Dendritic cell treated with granulocyte-macrophage colony-stimulating factor and Interleukin-4, amounts not matched to agents 40 ng/mL and 50 ng/mL, for 4 days (primary cell): Measurements from ENCODE around the gene NDOR1.

Experiments used
- H3K27ac Mint-ChIP-seq: one replicate; pipeline ENCODE4 v1.8.0; 2022; ENCODE audit warnings: mild to moderate bottlenecking, mixed read lengths
- H3K27me3 Mint-ChIP-seq: one replicate; pipeline ENCODE4 v1.8.0; 2022; ENCODE audit warnings: mild to moderate bottlenecking, mixed read lengths
- H3K36me3 Mint-ChIP-seq: one replicate; pipeline ENCODE4 v1.8.0; 2022; ENCODE audit warnings: low read depth, mixed read lengths
- H3K4me1 Mint-ChIP-seq: one replicate; pipeline ENCODE4 v1.8.0; 2022; ENCODE audit warnings: low read depth, mixed read lengths
- H3K4me3 Mint-ChIP-seq: one replicate; pipeline ENCODE4 v1.8.0; 2022; ENCODE audit warnings: mild to moderate bottlenecking, moderate library complexity, mixed read lengths
- H3K9me3 Mint-ChIP-seq: one replicate; pipeline ENCODE4 v1.8.0; 2022; ENCODE audit warnings: mixed read lengths
- intact Hi-C: fragments of 100-400 bp; cut with micrococcal nuclease; formaldehyde crosslinking; loops from one replicate; pipeline ENCODE4 v1.15.0; 2022

NDOR1 gene

DNA sequence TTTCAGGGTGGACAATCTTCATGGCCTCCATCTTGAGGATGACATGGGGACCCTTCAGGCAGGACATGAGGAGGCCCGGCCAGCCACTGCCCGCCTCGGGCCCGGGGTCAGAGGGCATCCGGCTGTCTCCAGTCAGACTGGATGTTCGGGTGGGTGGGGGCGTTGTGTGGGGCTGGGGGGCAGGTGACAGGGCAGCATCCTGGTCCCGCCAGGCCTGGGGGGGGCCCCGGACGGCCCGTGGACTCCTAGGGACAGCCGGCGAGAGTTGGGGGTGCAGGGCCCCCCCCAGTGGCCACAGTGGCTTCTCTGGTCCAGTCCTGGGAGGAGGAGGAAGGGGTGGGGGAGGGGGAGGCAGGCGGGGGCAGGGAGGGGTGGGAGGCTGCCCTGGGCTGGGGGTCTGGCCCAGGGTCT lies 15.6 kb downstream of the NDOR1 start:
- Mint-ChIP-seq H3K36me3 (peaks cover 20% of the 10 kb centered on the region), H3K27ac (no peak overlapping the region), H3K9me3 (no peaks in the 10 kb centered on the region), H3K4me3 (peak overlapping the region; percentile 40), H3K4me1 (peaks cover 45% of the 10 kb centered on the region), H3K27me3 (peaks cover 17% of the 10 kb centered on the region)
- intact Hi-C loops = loop anchor here (5.0 kb wide), 1 partner anchor 34 kb away; the partner anchor contains the start of genes ANAPC2 and SSNA1

DNA sequence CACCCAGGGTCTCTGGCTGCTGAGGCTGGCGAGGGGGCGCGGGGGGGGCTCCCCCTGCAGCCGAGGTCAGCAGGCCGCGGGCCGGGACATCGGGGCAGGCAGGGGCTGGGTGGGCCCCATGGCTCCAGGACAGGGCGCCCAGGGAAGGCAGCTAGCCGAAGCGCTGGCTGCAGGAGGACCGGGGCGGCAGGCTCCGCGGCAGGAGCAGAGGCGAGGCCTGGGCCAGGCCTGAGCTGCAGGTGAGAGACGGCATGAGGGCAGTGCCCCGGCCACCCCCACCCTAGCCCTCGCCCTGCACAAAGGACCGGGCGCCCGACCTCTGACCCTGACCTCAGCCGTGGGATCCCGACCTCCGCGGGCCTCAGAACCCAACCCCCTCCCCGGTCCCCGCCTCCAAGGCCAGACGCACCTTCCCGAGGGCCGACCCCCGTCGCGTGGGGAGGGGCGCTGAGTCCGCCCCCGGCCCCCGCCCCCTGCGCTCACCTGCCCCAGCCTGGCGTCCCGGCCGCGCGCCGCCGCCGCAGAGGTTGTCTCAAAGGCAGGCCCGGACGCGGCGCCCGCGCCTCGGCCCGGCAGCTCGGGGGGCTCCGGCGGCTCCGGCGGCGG lies 16.1 kb downstream of the NDOR1 start:
- no peak overlapping the region for H3K27ac Mint-ChIP-seq
- H3K4me3 Mint-ChIP-seq = peak overlapping the region; percentile 6
- intact Hi-C loops = loop anchor here (2.0 to 5.0 kb wide), 2 partner anchors 17 to 34 kb away; partner anchors contain the start of genes ANAPC2, NDOR1, SSNA1 and TMEM203
- H3K4me1 Mint-ChIP-seq = peaks cover 40% of the 10 kb centered on the region
- H3K9me3 Mint-ChIP-seq = no peaks in the 10 kb centered on the region
- peaks cover 22% of the 10 kb centered on the region for H3K27me3 Mint-ChIP-seq
- peaks cover 15% of the 10 kb centered on the region for H3K36me3 Mint-ChIP-seq

GRCh38 chr9:137222190-137223077 lies 16.9 kb downstream of the NDOR1 start, which contains the start of gene RNF208:
Gene RNF208 (minus strand): TSS chr9:137222240. CDS start chr9:137221212, 1,028 bp downstream.
- peak within 1 kb of the TSS; percentile 86 for H3K4me3 Mint-ChIP-seq
- peak within 1 kb of the TSS; percentile 87 for H3K27ac Mint-ChIP-seq
- peaks cover 35% of the 10 kb centered on the region for H3K4me1 Mint-ChIP-seq
- intact Hi-C loops = loop anchor here (2.0 to 5.0 kb wide), 2 partner anchors 18 to 35 kb away; partner anchors contain the start of genes ANAPC2, NDOR1, SSNA1 and TMEM203
- H3K9me3 Mint-ChIP-seq = no peaks in the 10 kb centered on the region
- peaks cover 27% of the 10 kb centered on the region for H3K27me3 Mint-ChIP-seq
- peaks cover 6% of the 10 kb centered on the region for H3K36me3 Mint-ChIP-seq

DNA sequence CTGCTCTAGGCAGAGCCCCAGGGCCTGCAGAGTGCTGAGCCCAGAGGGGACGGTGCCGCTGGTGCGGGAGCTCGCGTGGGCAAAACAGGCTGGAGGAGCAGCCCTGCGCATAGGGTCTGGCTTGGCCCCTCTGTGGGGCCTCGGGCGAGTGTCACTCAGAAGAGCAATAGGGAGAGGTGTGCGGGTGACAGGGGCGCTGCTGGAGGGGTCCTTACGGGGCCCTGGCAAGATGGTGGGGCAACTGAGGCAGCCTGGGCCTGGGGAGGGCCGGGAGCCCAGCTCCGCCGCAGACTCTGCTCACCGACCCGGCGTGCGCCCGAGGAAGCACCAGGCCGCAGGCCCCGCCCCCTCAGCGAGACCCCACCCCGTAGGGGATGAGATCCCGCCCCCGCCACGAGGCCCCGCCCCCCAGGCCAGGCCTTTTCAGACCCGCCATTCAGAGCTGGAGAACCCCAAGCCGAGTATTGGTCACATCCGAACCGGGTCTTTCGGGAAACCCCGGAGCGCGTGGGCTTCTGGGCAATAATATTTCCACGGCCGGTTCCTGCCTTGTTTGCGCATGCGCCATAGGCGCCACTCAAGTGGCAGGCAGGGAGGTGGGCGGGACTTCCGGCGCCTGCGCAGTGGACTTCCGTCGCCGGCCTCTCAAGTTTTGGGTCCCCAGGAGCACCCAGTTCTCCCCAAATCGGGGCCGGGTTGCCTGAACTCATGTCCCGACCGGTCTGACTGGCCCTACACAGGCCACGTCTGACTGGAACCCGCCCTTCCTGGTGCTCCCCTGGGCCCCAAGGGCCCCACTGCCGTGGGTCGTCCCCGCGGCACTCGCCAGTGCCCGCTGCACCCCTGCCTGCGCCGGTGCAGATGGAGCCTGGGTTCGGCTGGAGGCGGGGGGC lies 17.8 kb downstream of the NDOR1 start:
- Mint-ChIP-seq H3K9me3 (no peaks in the 10 kb centered on the region), H3K4me1 (peaks cover 31% of the 10 kb centered on the region), H3K27ac (peak overlapping the region; percentile 87), H3K36me3 (no peaks in the 10 kb centered on the region), H3K27me3 (peaks cover 32% of the 10 kb centered on the region), H3K4me3 (peak overlapping the region; percentile 86)
- intact Hi-C loops = loop anchor here (2.0 to 5.0 kb wide), 2 partner anchors 19 to 36 kb away; partner anchors contain the start of genes ANAPC2, NDOR1, SSNA1 and TMEM203

- Mint-ChIP-seq H3K4me1 (peaks cover 23% of the 10 kb centered on the region), H3K27me3 (peaks cover 45% of the 10 kb centered on the region), H3K4me3 (peak within 1 kb of the TSS; percentile 86), H3K36me3 (no peaks in the 10 kb centered on the region), H3K27ac (peak within 1 kb of the TSS; percentile 87), H3K9me3 (no peaks in the 10 kb centered on the region)
- intact Hi-C loops = loop anchor here (5.0 kb wide), 2 partner anchors 38 to 178 kb away; partner anchors contain the start of genes ANAPC2, NPDC1 and SSNA1
These were observed 19.6 kb downstream of the NDOR1 start, which contains the start of gene CYSRT1 for GRCh38 chr9:137224830-137225694. Gene CYSRT1 (plus strand): TSS chr9:137225174. CDS start chr9:137225622, 448 bp downstream.

DNA sequence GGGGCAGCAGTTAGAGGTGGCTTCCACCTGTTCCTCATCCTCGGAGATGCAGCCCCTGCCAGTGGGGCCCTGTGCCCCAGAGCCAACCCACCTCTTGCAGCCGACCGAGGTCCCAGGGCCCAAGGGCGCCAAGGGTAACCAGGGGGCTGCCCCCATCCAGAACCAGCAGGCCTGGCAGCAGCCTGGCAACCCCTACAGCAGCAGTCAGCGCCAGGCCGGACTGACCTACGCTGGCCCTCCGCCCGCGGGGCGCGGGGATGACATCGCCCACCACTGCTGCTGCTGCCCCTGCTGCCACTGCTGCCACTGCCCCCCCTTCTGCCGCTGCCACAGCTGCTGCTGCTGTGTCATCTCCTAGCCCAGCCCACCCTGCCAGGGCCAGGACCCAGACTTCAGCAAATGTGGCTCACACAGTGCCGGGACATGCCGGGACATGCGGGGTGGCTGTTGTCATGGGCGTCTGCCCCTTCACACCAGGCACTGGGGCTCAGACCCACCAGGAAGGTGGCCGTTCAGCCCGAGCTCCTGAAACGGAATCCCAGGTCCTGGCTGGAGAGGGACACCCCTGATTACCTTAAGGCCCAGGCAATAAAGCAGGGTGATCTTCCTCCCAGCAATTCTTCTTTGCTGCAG lies 20.3 kb downstream of the NDOR1 start:
- no peak overlapping the region for H3K27ac Mint-ChIP-seq
- intact Hi-C loops = loop anchor here (2.0 to 5.0 kb wide), 2 partner anchors 107 to 179 kb away; partner anchors contain the start of gene NPDC1

DNA sequence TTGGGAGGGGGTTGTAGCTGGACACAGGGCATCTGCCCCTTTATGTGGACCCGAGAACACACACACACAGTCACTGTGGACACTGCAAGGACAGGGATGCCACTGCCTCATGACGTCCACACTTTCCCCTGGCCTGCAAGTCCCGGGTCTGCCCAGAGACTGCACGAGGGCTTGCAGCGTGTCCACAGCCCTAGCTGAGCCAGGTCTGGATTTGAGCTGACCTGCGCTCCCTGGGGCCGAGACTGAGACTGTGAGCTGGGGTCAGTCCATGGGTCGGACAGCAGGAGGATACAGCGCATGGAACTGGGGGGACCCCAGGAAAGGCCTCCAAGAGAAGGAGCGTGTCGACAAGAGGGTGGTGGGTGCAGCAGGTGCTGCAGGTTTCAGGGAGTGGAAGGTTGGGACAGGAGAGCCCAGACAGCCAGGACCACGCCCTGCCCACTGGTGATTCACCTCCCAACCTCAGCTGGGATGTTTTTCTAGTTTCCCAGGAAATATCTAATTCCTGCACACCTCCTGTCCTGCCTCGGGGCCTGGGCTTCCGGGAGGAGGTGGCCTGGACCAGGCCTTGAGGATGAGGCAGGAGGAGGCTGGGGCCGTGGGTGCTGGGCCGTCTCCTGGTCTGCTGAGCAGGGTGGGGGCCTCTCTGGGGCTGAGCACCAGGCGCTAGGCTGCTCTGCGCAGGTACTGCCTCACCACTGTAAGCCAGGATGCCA lies 21.0 kb downstream of the NDOR1 start:
- peaks cover 18% of the 10 kb centered on the region for H3K4me1 Mint-ChIP-seq
- H3K27me3 Mint-ChIP-seq = peaks cover 43% of the 10 kb centered on the region
- no peaks in the 10 kb centered on the region for H3K9me3 Mint-ChIP-seq
- no peak overlapping the region for H3K27ac Mint-ChIP-seq
- H3K4me3 Mint-ChIP-seq = no peak overlapping the region
- intact Hi-C loops = loop anchor here (2.0 to 5.0 kb wide), 2 partner anchors 108 to 179 kb away; partner anchors contain the start of gene NPDC1
- no peaks in the 10 kb centered on the region for H3K36me3 Mint-ChIP-seq

More for the DNA sequence above, 20.3 kb downstream of the NDOR1 start:
- Mint-ChIP-seq H3K36me3 (no peaks in the 10 kb centered on the region), H3K9me3 (no peaks in the 10 kb centered on the region), H3K27me3 (peaks cover 43% of the 10 kb centered on the region), H3K4me3 (no peak overlapping the region), H3K4me1 (peaks cover 20% of the 10 kb centered on the region)

GRCh38 chr9:137227054-137227852 lies 21.8 kb downstream of the NDOR1 start, which contains the start of gene RNF224:
Gene RNF224 (plus strand): TSS chr9:137227502. CDS start chr9:137228336, 834 bp downstream.
- H3K4me3 Mint-ChIP-seq = no peak within 1 kb of the TSS
- intact Hi-C loops = loop anchor here (2.0 to 5.0 kb wide), 2 partner anchors 108 to 180 kb away; partner anchors contain the start of gene NPDC1
- peaks cover 18% of the 10 kb centered on the region for H3K4me1 Mint-ChIP-seq
- no peaks in the 10 kb centered on the region for H3K9me3 Mint-ChIP-seq
- H3K27me3 Mint-ChIP-seq = peaks cover 48% of the 10 kb centered on the region
- H3K36me3 Mint-ChIP-seq = no peaks in the 10 kb centered on the region
- no peak within 1 kb of the TSS for H3K27ac Mint-ChIP-seq

- H3K9me3 Mint-ChIP-seq = no peaks in the 10 kb centered on the region
- no peak overlapping the region for H3K27ac Mint-ChIP-seq
- peaks cover 53% of the 10 kb centered on the region for H3K27me3 Mint-ChIP-seq
- no peak overlapping the region for H3K4me3 Mint-ChIP-seq
- intact Hi-C loops = loop anchor here (2.0 to 5.0 kb wide), 2 partner anchors 109 to 181 kb away; partner anchors contain the start of gene NPDC1
- H3K36me3 Mint-ChIP-seq = no peaks in the 10 kb centered on the region
- peaks cover 13% of the 10 kb centered on the region for H3K4me1 Mint-ChIP-seq
These were observed 22.5 kb downstream of the NDOR1 start for GRCh38 chr9:137227853-137228505.

DNA sequence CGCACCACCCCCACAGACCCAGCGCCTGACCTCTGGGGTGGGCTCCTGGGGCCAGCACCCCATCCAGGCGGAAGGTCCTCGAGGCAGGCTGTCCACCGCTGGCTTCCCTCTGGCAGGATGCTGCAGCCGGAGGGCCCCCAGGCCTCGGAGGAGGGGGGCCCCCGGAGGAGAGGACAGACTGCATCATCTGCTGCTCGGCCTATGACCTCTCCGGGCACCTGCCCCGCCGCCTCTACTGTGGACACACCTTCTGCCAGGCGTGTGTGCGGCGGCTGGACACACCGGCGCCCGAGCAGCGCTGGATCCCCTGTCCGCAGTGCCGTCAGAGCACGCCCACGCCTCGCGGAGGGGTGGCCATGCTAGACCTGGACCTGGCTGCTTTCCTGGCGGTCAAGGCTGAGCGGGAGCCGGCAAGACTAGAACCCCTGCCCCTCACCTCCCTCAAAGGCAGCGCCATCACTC lies 23.0 kb downstream of the NDOR1 start:
- Mint-ChIP-seq H3K27ac (no peak overlapping the region), H3K4me3 (no peak overlapping the region), H3K9me3 (no peaks in the 10 kb centered on the region), H3K4me1 (peaks cover 11% of the 10 kb centered on the region), H3K27me3 (peaks cover 53% of the 10 kb centered on the region), H3K36me3 (no peaks in the 10 kb centered on the region)
- intact Hi-C loops = loop anchor here (5.0 kb wide), 1 partner anchor 181 kb away; the partner anchor contains the start of gene NPDC1
